Inflammatory macrophage treated with lipopolysaccharide for 4 hours (primary cell): ENCODE data around the gene STEAP1B.
"Not testable (repeated sequence)": the region's sequence is repeated elsewhere in the genome, so short reads cannot be mapped to it uniquely, and the experiment has no call there.

ENCODE experiments used
- DNase-seq: peaks from one replicate; pipeline ENCODE4 v3.0.0-alpha.2; 2020

STEAP1B gene

DNA sequence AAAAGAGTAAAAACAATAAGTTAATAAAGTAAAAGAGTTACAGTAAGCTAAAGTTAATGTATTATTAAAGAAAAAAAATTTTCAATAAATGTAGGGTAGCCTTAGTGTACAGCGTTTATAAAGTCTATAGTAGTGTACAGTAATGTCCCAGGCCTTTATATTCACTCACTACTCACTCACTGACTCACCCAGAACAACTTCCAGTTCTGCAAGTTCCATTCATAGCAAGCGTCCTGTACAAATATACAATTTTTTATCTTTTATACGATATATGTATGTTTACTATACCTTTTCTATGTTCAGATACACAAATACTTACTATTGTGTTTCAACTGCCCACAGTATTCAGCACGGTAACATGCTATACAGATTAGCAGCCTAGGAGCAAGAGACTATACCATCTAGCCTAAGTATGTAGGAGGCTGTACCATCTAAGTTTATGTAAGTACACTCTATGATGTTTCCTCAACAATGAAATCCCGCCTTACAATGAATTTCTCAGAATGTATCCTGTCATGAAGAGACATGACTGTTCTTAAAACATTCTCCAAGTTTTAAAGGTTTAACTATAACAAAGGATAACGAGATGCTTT is 3.6 kb downstream of the STEAP1B start:
- not testable (repeated sequence) for DNase-seq

DNA sequence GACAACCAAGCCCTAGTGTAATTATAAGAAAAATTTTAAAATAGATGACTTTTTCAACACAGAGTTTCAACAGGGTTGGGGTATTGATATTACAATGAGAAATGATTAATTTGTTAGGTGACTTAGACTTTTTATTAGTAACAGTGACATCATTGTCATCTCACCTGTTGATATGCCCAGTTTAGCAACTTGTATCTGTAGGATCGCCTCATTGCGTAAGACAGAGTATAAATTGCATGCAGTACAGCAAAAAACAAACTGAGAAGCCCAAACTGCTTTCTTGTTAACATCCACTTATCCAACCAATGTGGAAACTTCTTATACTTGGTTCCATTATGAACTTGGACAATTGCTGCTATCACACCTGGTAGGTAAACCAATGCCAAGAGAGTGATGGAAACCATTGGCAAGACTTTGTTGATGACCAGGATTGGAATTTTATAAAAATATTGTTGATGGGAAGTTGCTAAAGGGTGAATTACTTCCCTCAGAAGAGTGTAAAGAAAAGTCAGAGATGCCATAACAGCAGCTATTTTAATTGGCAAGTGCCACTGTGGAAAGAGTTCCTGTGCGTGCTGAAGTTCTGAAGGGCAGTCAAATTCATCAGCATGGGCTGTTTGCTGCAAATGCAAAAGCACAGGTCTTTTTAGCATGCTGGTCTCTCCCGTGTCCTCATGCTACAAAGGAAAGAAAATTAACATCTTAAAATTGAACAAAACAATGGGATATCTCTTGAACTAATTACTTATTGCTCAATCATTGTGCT is 6.6 kb downstream of the STEAP1B start:
- not testable (repeated sequence) for DNase-seq

DNA sequence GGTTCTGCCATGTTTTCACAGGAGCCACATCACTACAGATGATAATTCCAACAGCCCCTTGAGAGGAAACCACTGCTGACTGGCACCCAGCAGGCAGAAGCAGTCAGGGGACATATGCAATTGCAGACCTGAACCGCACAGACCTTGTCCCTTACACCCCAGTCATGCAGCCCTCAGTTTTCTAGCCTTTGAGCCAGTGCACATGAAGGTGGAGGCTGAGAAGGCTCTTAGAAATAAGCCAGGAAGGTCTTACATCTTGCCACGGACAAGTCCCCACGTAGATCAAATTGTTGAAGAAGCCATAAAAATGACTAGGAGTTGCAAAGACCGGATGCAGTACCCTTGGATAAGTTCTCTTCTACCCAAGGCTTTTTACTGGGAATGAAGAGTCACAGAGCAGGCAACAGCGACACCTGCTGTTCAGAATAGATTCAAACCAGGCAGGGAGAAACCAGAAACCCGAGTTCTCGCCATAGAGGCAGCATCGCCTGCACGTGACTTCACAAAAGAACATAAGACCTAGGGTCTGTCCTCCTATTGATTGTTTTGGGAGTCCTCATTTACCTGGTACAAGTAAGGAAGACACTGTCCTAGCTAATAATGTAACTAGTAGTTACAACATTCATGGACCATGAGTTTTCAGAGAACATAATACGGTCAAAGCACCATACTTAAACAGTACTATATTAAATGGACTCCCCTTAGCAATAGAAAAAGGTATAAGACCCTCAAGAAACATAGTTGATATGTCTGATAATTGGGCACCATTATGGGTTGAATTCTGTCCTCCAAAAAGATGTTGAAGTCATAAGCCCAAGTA is 11.1 kb downstream of the STEAP1B start:
- DNase-seq = peak; percentile 49

DNA sequence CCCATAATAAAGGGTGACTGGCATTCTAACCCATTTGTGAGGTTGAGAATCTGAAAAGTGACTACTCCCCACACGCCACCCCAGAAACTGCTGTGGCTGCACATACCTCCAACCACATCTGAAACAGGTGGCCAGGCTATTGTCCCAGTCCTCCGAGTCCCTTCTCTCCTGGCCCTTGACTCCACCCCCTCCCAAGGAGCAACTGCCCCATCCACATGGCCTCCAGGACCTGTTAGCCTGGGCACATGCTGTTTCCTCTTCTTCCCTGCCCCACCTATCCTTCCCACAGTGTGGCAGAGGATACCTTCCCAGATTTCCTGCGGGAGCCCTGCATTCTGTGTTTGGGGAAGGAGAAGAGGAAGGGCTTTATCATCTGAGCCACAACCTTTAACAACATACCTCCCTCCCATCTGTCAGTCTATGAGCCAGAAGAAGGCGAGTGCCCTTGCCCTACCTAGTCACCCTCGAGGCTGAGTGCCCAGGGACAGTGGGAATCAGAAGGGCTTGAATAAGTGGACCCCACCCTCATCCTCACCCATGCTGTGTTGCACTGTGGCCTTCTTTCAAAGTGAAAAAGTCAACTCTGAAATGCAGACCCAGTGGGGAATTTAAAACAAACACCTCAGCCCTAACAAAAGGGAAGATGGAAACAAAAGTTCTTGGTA is 11.9 kb downstream of the STEAP1B start:
- no peak for DNase-seq

DNA sequence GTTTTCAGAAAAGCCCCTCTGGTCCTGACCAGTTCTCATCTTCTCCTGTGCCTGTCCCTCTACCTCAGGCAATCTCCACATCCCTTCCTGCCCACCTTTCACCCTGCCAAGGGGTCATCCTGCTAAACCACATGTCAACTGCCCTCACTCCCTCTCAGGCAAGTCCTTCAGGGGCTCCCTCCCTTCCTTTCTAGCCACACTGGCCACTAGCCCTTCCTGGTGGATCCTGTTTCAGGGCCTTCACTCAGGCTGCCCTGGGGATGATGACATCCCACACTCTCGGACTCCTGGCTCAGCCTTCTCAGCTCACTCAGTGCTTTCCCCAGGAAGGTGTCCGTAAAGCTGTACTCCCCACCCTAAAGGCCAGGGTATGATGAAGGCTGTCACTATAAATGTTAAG is 13.4 kb downstream of the STEAP1B start:
- no peak for DNase-seq

DNA sequence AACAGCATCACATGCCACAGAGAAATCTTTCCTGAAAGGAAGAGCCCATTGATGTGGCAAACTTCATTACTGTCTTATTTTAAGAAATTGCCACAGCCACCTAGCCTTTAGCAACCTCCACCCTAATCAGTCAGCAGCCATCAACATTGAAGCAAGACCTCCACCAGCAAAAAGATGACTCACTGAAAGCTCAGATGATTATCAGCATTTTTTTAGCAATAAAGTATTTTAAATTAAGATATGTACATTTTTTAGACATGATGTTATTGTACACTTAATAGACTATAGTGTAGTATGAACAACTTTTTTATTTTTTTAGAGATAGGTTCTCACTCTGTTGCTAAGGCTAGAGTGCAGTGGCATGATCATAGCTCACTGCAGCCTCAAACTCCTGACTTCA is 14.8 kb downstream of the STEAP1B start:
- DNase-seq = no peak

DNA sequence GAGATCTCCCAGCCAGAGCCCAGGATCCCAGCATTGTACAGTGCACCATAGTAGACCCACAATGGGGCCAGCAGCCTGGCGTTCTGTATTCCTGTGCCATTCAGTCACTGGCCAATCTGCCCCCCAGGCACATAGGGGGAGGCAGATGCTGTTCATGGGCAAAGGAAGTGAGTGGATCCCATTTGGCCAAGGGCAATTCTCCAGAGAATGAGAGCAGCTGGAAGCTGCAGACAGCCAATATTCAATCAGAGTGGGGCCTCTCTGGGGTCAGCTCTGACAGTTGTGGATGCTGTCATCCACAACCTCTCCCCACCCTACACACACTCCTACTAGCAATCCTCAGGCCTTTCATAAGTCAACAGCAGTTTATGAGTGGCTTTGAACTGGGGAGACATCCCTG is 17.5 kb downstream of the STEAP1B start:
- DNase-seq = no peak

DNA sequence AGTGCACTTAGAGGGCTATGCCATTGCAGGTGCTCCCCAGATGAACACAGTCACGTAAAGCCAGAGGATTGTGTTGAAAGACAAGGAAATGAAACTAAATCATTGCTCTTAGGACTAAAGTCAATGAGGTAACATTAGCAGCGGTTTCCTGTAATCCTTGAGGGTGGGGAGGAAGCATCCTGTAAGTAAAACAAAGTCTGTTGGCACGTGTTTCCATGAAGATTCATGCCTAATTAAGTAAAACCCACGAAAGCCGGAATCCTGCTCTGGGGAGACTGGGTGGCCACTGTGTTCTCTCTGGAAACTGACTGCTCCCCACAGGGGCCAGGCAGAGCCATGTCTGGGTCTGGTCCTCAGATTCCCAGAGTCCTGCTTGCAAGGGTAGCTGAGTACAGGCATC is 18.3 kb downstream of the STEAP1B start:
- peak; percentile 52 for DNase-seq

DNA sequence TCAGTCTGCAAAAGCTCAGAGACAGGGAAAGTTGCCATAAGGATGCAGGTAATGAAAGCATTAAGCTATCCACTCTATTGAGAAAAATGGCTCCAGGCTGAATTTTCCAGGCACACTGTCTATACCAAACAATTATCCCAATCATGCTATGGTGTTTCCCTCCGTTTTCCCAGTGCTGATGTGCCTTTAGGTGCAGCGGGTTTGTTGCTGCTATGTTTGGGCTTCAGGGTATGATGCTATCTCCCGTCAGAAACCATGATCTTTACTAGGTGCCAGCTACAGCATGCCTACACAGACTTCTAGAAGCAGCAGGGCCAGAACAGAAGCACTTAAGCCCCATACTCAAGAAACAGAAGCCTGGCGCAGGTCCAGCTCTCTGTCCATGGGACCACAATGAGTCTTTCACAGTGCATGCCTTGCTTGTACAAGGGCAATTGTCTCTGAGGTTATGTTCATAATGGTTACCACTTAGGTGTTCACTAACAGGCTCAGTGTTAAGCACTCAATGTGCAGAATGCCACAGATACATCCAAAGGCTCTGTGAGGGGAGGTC is 19.4 kb downstream of the STEAP1B start:
- no peak for DNase-seq

DNA sequence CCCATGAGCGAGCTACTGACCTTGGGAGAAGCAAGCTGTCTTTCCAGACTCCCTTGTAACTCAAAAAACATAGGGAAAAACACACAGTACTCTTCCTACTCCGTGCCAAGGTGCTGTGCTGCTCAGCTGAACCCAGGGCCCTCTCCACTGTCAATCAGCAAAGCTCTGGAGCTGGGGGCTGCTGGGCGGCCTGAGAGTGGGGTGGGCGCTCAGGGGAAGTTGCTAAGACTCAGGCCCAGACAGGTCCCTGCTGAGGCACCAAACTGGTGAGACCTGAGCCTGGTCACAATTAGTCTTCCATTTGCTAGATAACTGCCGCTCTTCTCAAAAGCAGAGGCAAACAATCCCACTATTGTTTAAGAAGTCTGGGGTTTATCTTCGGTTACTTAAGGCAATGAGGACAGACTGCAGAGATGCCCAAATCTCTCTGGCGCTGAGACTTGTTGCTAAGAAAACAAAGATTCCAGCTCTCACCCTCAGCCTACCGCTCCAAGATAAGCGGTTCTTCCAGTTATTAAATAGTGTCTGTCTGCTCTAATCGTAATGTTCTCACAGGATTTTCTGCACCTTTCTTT is 22.0 kb downstream of the STEAP1B start:
- no peak for DNase-seq

DNA sequence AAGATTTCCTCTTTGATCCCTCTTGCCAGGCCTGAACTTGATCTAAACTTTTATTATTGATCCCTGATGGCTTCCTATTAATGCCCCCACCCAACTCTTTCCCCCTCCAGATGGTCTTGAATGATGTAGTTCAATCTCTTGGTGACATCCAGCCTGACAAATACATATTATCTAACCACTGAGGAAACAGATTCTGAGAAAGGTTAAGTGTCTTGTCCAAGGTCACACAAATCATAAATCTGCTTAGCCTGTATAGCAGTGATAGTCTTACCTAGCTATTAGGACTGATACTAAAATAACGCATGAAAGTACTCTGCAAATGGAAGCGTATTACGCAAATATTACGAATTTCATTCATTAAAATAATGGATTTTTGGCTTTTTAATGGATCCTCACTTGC is 22.7 kb downstream of the STEAP1B start:
- DNase-seq = no peak

DNA sequence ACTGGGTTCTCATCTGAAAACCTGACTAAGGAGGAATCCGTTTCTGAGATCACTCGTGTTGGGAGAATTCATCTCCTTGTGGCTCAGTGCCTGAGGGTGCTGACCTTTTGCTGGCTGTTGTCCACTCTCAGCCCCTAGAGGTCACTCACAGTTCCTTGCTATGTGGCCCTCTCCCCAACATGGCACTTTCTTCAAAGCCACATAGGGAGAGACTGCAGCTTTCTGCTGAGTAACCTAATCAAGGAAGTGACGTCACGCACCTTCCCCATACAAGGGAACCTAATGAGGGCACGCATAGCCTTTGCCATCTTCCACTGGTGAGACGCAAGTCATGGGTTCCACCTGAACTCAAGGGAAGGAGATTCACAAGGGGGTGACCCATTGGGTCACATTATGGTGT is 23.2 kb downstream of the STEAP1B start:
- DNase-seq = no peak

DNA sequence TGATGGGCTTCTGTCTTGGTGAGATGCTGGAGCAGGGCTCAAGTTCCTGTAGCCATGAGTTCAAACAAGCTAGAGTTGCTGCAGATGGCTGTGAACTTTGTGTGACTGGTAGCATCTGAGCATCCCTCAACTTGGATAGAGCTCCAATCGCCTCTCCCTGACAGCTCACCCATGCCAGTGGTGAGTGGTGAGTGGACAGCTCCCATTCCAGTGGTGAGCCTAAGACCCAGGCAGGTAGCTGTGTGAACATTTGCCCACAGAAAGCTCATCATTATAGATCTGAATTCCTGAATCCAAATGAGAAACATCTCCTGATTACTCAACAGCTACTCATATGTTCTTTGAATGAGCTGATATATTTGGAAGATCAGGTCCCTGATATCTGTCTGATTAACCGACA is 25.3 kb downstream of the STEAP1B start:
- no peak for DNase-seq

DNA sequence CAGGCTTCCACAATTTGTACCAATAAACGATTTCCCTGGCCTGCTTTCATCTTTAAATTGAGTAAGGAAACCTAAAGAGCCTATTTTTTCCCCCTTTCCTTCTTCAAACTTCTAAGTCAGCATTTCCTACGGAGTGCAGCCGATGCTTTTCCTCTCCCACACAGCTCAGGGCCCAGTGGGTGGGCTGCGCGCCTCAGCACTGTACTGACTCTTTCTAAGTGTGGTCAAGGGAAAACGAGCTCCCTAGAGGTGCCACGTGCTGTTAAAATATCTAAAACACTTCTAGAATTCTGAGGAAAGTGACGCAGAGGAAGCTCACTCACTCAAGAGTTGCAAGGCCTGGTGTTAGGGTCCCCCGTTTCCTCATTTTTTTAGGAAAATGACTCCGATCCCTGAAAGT is 29.0 kb downstream of the STEAP1B start:
- DNase-seq = no peak

DNA sequence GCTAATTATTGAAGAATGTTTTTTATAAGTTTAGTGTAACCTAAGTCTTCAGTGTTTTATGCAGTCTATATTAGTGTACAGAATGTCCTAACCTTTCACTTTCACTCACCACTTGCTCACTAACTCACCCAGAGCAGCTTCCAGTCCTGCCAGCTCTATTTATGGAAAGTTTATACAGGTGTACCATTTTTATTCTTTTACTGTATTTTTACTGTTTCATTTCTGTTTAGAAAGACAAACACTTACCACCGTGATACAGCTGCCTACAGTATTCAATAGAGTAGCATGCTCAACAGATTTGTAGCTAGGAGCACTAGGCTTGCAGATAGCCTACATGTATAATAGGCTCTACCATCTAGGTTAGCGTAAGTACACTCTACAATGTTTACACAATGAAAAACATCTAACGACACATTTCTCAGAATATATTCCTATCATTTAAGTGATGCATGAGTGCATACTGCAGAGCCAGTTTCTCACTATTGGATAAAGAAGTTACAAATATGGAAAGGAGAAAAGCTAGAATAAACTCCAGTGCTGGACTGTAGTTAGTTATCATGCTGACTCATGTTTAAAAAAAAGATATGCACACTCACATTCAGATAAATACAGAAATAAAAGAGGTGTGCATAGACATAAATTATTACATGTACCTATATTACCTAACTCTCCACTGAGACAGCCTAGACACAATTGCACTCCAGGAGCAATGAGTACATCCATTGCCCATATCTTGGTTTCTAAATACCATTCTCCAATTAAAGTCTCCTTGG is 30.4 kb downstream of the STEAP1B start:
- no peak for DNase-seq

DNA sequence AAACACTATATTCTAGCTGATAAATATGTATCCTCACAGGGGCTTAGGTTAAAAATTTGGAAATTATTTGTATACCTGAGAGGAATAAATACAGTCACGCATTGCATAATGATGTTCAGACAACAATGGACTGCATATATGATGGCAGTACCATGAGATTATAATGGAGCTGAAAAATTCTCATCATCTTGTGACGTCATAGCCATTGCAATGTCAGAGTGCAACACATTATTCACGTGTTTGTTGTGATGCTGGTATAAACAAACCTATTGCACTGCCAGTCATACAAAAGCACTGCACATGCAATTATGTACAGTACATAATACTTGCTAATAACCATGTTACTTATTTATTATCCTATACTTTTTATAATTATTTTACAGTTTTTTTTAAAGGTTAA is 31.4 kb downstream of the STEAP1B start:
- DNase-seq = no peak

DNA sequence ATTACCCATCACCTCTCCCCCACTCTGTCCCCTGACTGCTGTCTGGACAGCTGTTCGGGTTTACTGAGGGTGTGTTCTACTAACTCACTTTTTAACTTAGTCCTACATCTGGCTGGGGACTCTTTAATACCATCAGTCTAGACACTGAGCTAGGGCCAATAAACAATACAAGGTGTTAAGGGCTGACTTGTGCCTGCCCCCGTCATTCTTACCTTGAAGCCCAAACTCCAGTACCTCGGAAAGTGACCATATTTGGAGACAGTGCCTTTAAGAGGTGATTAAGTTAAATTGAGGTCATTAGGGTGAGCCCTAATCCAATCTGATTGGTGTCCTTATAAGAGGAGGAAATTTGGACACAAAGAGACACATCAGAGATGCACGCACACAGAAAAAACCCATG is 35.7 kb downstream of the STEAP1B start:
- DNase-seq = no peak

DNA sequence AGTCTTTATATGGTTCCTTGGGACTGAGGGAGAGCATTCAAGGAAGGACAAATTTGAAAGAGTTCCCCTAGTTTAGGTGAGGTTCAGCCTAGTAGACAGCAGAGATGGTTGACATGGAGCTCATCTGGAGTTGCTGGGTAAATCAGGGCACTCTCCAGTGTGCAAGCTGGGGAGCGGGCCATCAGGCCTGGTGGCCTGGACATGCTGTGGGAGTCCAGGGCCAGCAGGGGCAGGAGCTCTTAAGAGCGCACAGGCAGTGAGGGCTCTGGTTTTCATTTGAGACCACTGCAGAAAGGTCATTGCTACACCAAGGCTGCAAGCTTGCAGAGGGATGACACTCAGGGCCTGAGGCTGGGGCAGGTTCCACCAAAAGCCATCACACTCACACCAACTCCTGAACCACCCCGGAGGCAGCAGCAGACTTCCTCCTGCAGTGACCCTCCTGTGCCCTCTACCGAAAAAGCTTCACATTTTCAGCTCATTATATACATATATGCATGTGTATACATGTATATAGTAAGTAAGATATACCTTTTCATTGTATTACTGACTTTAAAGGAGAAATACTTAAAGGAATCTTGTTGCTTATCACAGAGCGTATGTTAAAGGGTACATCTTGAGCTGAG is 39.5 kb downstream of the STEAP1B start:
- DNase-seq = no peak

DNA sequence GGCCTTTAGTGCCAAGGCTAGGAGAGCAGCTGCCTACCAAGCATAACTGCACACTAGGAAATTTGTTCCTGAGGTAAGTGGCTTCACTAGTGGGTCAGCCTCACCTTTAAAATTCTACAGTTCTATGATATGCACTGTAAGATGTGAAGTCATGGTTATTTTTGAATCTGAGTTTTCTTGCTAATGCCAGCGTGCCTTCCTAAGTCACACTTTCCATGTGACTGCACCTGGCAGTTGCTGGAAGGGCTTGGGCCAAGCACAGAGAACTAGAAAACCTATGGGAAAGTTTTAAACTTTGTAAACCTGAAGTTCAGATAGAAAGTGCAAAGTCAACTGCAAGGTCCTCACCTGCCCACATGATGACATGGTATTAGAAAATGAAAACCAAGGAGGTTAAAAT is 42.5 kb downstream of the STEAP1B start:
- no peak for DNase-seq

DNA sequence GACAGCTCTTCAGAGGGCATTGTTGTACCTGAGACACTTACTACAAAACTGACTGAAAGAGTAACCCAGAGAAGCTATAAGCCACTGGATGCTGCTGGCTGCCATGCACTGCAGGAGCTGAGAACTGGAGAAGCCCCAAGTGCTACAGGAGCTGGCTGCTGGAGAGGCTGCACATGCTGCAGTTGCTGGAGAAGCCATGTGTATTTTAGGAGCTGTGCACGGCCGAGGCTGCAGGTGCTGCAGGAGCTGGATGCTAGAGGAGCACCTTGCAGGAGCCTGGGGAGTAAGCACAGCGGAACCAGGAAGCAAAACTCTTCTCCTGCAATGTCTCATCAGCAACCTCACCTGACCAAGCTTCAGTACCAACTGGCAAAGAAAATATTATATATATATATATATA is 45.5 kb downstream of the STEAP1B start:
- no peak for DNase-seq

DNA sequence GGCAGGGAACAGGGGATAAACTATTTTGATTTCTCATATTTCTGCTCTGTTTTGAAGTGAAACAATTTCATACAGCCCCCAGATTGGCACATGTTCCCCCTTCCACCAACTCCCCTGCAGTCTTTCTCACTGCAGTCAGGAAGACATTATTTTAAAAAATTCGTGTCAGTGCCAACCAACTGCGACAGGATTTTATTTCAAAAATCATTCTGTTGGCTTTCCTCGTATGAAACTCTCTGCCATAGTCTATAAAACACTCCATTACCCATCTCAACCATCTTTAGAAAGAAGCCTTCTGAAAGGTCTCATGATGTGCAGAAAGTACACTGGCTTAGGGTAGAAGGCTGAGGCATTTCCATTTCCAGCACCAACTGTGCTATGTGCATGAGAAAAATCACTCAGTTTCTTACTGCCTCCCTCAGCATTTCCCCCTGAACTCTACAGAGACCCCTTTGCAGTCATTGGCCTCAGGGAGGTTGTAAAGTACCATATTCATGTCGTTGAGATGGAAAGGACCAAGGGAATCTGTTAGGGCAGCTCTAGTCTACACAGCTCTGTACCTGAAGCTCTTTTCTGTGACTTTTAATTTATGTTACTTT is 46.9 kb downstream of the STEAP1B start:
- DNase-seq = no peak
